Endothelial cell of umbilical vein (primary cell): ENCODE data around the gene PDHA2. TPM values are rescaled to one million over a fixed set of nuclear protein-coding genes. Genes with fewer than 3 reads are reported as not detected.

Source experiments
- BruUV-seq: library from RNA; stranded (reverse); fragments of 400-500 nt; replicated peaks from 2 replicates; lab custom pipeline; 2021; lab: Mats Ljungman, UMichigan
- CTCF ChIA-PET: fragments of 300-600, 350-600 bp; sonication (Branson Sonifier 250); formaldehyde crosslinking; loops from one replicate; lab custom pipeline; 2021; ENCODE audit warnings: antibody characterized with exemption, inconsistent platforms; lab: Charles Lee
- POLR2A ChIA-PET: fragments of 300-600, 350-600 bp; sonication (Branson Sonifier 250); formaldehyde crosslinking; loops from one replicate; lab custom pipeline; 2021; ENCODE audit warnings: antibody characterized with exemption, inconsistent platforms; lab: Charles Lee
- DNase-seq: peaks from one replicate; pipeline ENCODE4 v3.0.0-alpha.2; 2011; ENCODE audit warnings: low read depth, low spot score
- FAIRE-seq: peaks from 2 replicates; lab custom pipeline; 2011; peaks lifted over from hg19 to GRCh38; lab: Jason Lieb, UNC
- H2AFZ ChIP-seq: 2 replicates; pipeline ENCODE4 v1.6.0; 2012; ENCODE audit warnings: low read depth, low read length, control low read depth, inconsistent platforms
- H3K27ac ChIP-seq: 2 replicates; pipeline ENCODE4 v1.5.1; 2011; ENCODE audit warnings: low read depth, mild to moderate bottlenecking, control low read depth, low read length, moderate library complexity; ENCODE audit not compliant: insufficient read depth
- H3K27me3 ChIP-seq, 2 experiments: 2 replicates each; pipeline versions ENCODE4 v1.6.0 to v1.6.1; 2011; ENCODE audit warnings: low read length in 2 of 2, mixed read lengths in 1 of 2; ENCODE audit not compliant: control insufficient read depth in 2 of 2, insufficient read depth in 2 of 2
- H3K36me3 ChIP-seq, 2 experiments: 2 replicates in 1 of 2; 3 replicates in 1 of 2; pipeline ENCODE4 v1.5.1; 2011; ENCODE audit warnings: low read length in 2 of 2, mild to moderate bottlenecking in 1 of 2, moderate library complexity in 1 of 2; ENCODE audit not compliant: control insufficient read depth in 2 of 2, insufficient read depth in 2 of 2; ENCODE audit errors: extremely low read depth in 1 of 2
- H3K4me1 ChIP-seq: 3 replicates; pipeline ENCODE4 v1.5.1; 2011; ENCODE audit warnings: mild to moderate bottlenecking, low read length; ENCODE audit not compliant: control insufficient read depth, insufficient read depth; ENCODE audit errors: extremely low read depth
- H3K4me2 ChIP-seq: 2 replicates; pipeline ENCODE4 v1.6.1; 2011; ENCODE audit warnings: low read length, control low read depth, mixed read lengths; ENCODE audit not compliant: insufficient read depth
- H3K4me3 ChIP-seq, 3 experiments: fragments of 200-600 bp in 1 of 3; sonication (generic), shearing (Covaris generic) in 1 of 3; replicated peaks in 1 of 3; 2 replicates each; pipeline ENCODE4 v1.5.1; 2011 to 2016; ENCODE audit warnings: control low read depth in 3 of 3, low read length in 3 of 3, mild to moderate bottlenecking in 2 of 3, inconsistent platforms in 1 of 3, low read depth in 1 of 3, moderate library complexity in 1 of 3; ENCODE audit not compliant: insufficient read depth in 1 of 3
- H3K79me2 ChIP-seq: 2 replicates; pipeline ENCODE4 v1.6.0; 2012; ENCODE audit warnings: low read length, inconsistent platforms; ENCODE audit not compliant: control insufficient read depth, insufficient read depth
- H3K9ac ChIP-seq: replicated peaks from 2 replicates; pipeline ENCODE3; 2011; ENCODE audit warnings: low read length, control low read depth; ENCODE audit not compliant: insufficient read depth; ENCODE audit errors: extremely low read depth
- H3K9me1 ChIP-seq: replicated peaks from 3 replicates; pipeline ENCODE4 v1.6.0; 2011; ENCODE audit warnings: mild to moderate bottlenecking, low read length; ENCODE audit not compliant: control insufficient read depth, insufficient read depth; ENCODE audit errors: extremely low read depth
- H3K9me3 ChIP-seq: replicated peaks from 2 replicates; pipeline ENCODE4 v1.5.1; 2012; ENCODE audit warnings: low read length, inconsistent platforms; ENCODE audit not compliant: control insufficient read depth, insufficient read depth
- H4K20me1 ChIP-seq: replicated peaks from 2 replicates; pipeline ENCODE3; 2011; ENCODE audit warnings: mild to moderate bottlenecking, low read length; ENCODE audit not compliant: control insufficient read depth, insufficient read depth; ENCODE audit errors: extremely low read depth
- CTCF ChIP-seq, 2 donors: IDR thresholded peaks; 1 replicate in 1 of 2; 2 replicates in 1 of 2; pipeline ENCODE4 v1.5.1; 2011; ENCODE audit warnings: low read length in 2 of 2, mild to moderate bottlenecking in 2 of 2, moderate library complexity in 2 of 2, control low read depth in 1 of 2, inconsistent platforms in 1 of 2, low read depth in 1 of 2; ENCODE audit not compliant: insufficient read depth in 1 of 2; ENCODE audit errors: extremely low read depth in 1 of 2
- EZH2 ChIP-seq: IDR thresholded peaks from 2 replicates; pipeline ENCODE4 v1.6.1; 2012; ENCODE audit warnings: borderline replicate concordance, low read depth, mild to moderate bottlenecking, moderate library complexity, low read length, inconsistent platforms; ENCODE audit not compliant: severe bottlenecking
- FOS ChIP-seq: IDR thresholded peaks from 2 replicates; pipeline ENCODE4 v1.6.1; 2011; ENCODE audit warnings: mild to moderate bottlenecking, low read length, moderate library complexity, borderline replicate concordance; ENCODE audit not compliant: insufficient read depth
- GATA2 ChIP-seq: IDR thresholded peaks from 2 replicates; pipeline ENCODE4 v1.7.0; 2011; ENCODE audit warnings: low read depth, mild to moderate bottlenecking, moderate library complexity, mixed read lengths, low read length; ENCODE audit not compliant: insufficient read length, insufficient read depth
- JUN ChIP-seq: IDR thresholded peaks from 2 replicates; pipeline ENCODE4 v1.6.1; 2011; ENCODE audit warnings: borderline replicate concordance, low read depth; ENCODE audit not compliant: insufficient read length, insufficient read depth
- MYC ChIP-seq: IDR thresholded peaks from one replicate; pipeline ENCODE4 v1.6.1; 2011; ENCODE audit warnings: mild to moderate bottlenecking, low read depth, low read length
- POLR2A ChIP-seq: IDR thresholded peaks from 2 replicates; pipeline ENCODE4 v1.6.1; 2012; ENCODE audit warnings: low read depth, mild to moderate bottlenecking, control low read depth, low read length
- POLR2AphosphoS5 ChIP-seq: IDR thresholded peaks from 2 replicates; pipeline ENCODE4 v1.6.1; 2012; ENCODE audit warnings: low read depth, mild to moderate bottlenecking, control low read depth, low read length, moderate library complexity; ENCODE audit not compliant: insufficient read depth
- dilution Hi-C: fragments of 300-500 bp; cut with MboI; formaldehyde crosslinking; loops from one replicate; pipeline ENCODE4 v1.15.0; 2019; ENCODE audit warnings: low sequenced_read_pairs; ENCODE audit not compliant: extremely low pct_ligation_motif_present
- intact Hi-C: fragments of 100-400 bp; cut with micrococcal nuclease; formaldehyde crosslinking; loops from one replicate; pipeline ENCODE4 v1.10.0; 2022
- polyA plus RNA-seq, 4 experiments: library from polyadenylated mRNA; depleted of rRNA in 3 of 4; stranded (reverse) in 3 of 4; unstranded in 1 of 4; fragments of >200 nt; gene quantifications; 2 replicates each; pipeline versions ENCODE4 v1.2.1 to v1.2.3, GENCODE V29; 2011 to 2012; ENCODE audit warnings: missing spikeins in 1 of 4
- total RNA-seq: library from RNA; stranded (reverse); gene quantifications from 2 replicates; pipeline ENCODE4 v1.2.3, GENCODE V29; 2021
- TF ChIP-seq, protein P1 (sequence below): IDR thresholded peaks from 2 replicates; pipeline ENCODE4 v1.6.1; 2011; ENCODE audit not compliant: insufficient read depth, insufficient read length

Gene PDHA2
- total and polyA plus RNA-seq, 2 donors (not counting 3 experiments of a cell fraction or from before 2014, with no cell fraction given) = not detected

GRCh38 chr4:95838192-95838591 is 1.7 kb upstream of the PDHA2 start:
- no peak overlapping the region for H3K9ac ChIP-seq
- ChIA-PET POLR2A (no interaction called here), CTCF (no interaction called here)
- BruUV-seq = no TSS peak
- H3K9me3 ChIP-seq = no peaks in the 10 kb centered on the region
- no peaks in the 10 kb centered on the region for H4K20me1 ChIP-seq
- dilution Hi-C loops = no loop called here
- H3K79me2 ChIP-seq = no peaks in the 10 kb centered on the region
- H3K27ac ChIP-seq = no peak overlapping the region
- TF ChIP-seq POLR2A (no peak), GATA2 (no peak), MYC (no peak), EZH2 (no peak), CTCF (IDR thresholded peaks at IDR 0.05; ENCODE audit: extremely low read depth in 1 of 2, insufficient read depth in 1 of 2, low read depth in 1 of 2, low read length in 2 of 2) (no peak), FOS (no peak), POLR2AphosphoS5 (no peak), JUN (no peak)
- TF ChIP-seq, protein P1, sequence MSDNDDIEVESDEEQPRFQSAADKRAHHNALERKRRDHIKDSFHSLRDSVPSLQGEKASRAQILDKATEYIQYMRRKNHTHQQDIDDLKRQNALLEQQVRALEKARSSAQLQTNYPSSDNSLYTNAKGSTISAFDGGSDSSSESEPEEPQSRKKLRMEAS = no peak
- intact Hi-C loops = loop anchor here (5.0 kb wide), 1 partner anchor 514 kb away; no protein-coding TSS in a partner anchor
- no peaks in the 10 kb centered on the region for H3K9me1 ChIP-seq
- FAIRE-seq (no peak), DNase-seq (no peak)
- no peak overlapping the region for H3K4me3 ChIP-seq
- no peak overlapping the region for H3K4me2 ChIP-seq
- no peaks in the 10 kb centered on the region for H3K27me3 ChIP-seq
- H2AFZ ChIP-seq = no peak overlapping the region
- H3K36me3 ChIP-seq = no peaks in the 10 kb centered on the region
- no peaks in the 10 kb centered on the region for H3K4me1 ChIP-seq
